Thoracic aorta (tissue), 2 donors: ENCODE results near the gene PDHX. TPM values are rescaled to one million over a fixed set of nuclear protein-coding genes. Genes with fewer than 3 reads are reported as not detected.
A peak's percentile ranks its signal among the peaks of the same experiment; 100 is the strongest.
"Not testable (repeated sequence)": the region's sequence is repeated elsewhere in the genome, so short reads cannot be mapped to it uniquely, and the experiment has no call there.

ENCODE experiments used
- ATAC-seq: fragments of 150-250 bp; one replicate; pipeline ENCODE4 v1.8.0; 2017; ENCODE audit warnings: low read depth; ENCODE audit not compliant: insufficient number of reproducible peaks, low FRiP score
- DNase-seq: peaks from one replicate; pipeline ENCODE4 v3.0.0-alpha.2; 2020; ENCODE audit warnings: low spot score
- H3K27ac ChIP-seq, 2 donors: fragments of 200-600 bp; sonication (generic); 1 replicate in 1 of 2; 2 replicates in 1 of 2; pipeline ENCODE4 v1.5.1; 2016; ENCODE audit warnings: mild to moderate bottlenecking in 2 of 2, moderate library complexity in 2 of 2
- H3K27me3 ChIP-seq: fragments of 200-600 bp; sonication (generic); replicated peaks from 2 replicates; pipeline ENCODE4 v1.6.0; 2016; ENCODE audit warnings: mild to moderate bottlenecking; ENCODE audit not compliant: insufficient read depth
- H3K36me3 ChIP-seq: fragments of 200-600 bp; sonication (generic); one replicate; pipeline ENCODE4 v1.5.1; 2016
- H3K4me1 ChIP-seq, 2 donors: fragments of 200-600 bp; sonication (generic); 1 replicate in 1 of 2; 2 replicates in 1 of 2; pipeline versions ENCODE4 v1.5.1 to v1.6.0; 2016; ENCODE audit warnings: low read depth in 2 of 2, mild to moderate bottlenecking in 1 of 2; ENCODE audit not compliant: control insufficient read depth in 1 of 2
- H3K4me3 ChIP-seq: fragments of 200-600 bp; sonication (generic); 2 replicates; pipeline ENCODE4 v1.5.1; 2016; ENCODE audit warnings: mild to moderate bottlenecking
- H3K9me3 ChIP-seq: fragments of 200-600 bp; sonication (generic); 2 replicates; pipeline ENCODE4 v1.5.1; 2016
- total RNA-seq, 2 donors: library from RNA; depleted of rRNA; stranded (reverse); fragments of >200 nt; gene quantifications; one replicate each; pipeline versions ENCODE4 v1.1.0 to v1.2.3, GENCODE V29; 2016
- TF ChIP-seq, protein P1 (sequence below): fragments of 200-600 bp; sonication (generic); IDR thresholded peaks from one replicate; pipeline ENCODE4 v1.5.1; 2019; ENCODE audit warnings: antibody characterized with exemption

The PDHX gene
- total RNA-seq, 2 donors from 2014 or later = 19.8 to 27.5 TPM

DNA sequence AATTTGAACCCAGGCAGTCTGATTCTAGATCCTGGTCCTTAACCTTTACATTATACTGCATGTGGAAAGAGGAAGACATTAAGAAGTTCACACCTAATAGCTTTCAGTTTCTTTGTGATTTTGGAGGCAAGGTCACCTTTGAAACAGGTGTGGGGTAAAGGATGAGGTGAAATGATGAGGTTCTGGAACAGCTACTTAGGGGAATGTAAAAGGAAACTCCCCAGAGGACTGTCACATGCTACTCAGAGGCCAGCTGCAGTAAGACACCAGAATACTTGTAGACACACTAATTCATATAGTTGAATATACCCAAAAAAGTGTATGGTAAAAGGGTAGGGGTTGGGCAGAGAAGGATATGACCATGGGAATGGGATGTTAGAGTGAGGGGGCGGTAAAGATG is 5.6 kb upstream of the PDHX start:
- no peak overlapping the region for H3K4me3 ChIP-seq
- DNase-seq (no peak), ATAC-seq (no peak)
- no peak overlapping the region for H3K27ac ChIP-seq
- peaks cover 0 to 11% of the 10 kb centered on the region in 2 donors for H3K4me1 ChIP-seq
- TF ChIP-seq, protein P1, sequence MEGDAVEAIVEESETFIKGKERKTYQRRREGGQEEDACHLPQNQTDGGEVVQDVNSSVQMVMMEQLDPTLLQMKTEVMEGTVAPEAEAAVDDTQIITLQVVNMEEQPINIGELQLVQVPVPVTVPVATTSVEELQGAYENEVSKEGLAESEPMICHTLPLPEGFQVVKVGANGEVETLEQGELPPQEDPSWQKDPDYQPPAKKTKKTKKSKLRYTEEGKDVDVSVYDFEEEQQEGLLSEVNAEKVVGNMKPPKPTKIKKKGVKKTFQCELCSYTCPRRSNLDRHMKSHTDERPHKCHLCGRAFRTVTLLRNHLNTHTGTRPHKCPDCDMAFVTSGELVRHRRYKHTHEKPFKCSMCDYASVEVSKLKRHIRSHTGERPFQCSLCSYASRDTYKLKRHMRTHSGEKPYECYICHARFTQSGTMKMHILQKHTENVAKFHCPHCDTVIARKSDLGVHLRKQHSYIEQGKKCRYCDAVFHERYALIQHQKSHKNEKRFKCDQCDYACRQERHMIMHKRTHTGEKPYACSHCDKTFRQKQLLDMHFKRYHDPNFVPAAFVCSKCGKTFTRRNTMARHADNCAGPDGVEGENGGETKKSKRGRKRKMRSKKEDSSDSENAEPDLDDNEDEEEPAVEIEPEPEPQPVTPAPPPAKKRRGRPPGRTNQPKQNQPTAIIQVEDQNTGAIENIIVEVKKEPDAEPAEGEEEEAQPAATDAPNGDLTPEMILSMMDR = no peak
- H3K36me3 ChIP-seq = no peaks in the 10 kb centered on the region
- H3K27me3 ChIP-seq = no peaks in the 10 kb centered on the region
- no peaks in the 10 kb centered on the region for H3K9me3 ChIP-seq

DNA sequence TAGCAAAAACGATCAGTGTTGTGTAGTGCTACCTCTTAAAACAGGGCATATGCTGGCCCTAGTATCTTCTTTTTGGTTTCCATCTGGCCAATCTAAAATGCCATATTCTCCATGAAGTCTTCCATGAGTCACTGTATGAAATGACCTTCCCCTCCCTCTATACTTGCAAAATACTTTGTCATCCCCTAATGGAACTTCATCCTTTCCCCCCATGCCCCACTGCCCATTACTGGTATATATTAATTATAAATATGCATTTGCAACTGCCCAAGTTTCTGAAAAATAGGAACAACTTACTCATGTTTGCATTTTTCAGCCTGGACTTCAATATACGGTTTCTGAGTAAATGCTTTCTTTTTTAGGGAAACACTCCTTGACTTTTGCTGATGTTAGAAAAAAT is 4.7 kb upstream of the PDHX start:
- Histone ChIP-seq H3K4me1 (peaks cover 0 to 11% of the 10 kb centered on the region in 2 donors), H3K27me3 (no peaks in the 10 kb centered on the region), H3K4me3 (no peak overlapping the region), H3K9me3 (no peaks in the 10 kb centered on the region), H3K27ac (no peak overlapping the region), H3K36me3 (no peaks in the 10 kb centered on the region)
- TF ChIP-seq, protein P1 = no peak
- no peak for DNase-seq
- ATAC-seq = no peak

DNA sequence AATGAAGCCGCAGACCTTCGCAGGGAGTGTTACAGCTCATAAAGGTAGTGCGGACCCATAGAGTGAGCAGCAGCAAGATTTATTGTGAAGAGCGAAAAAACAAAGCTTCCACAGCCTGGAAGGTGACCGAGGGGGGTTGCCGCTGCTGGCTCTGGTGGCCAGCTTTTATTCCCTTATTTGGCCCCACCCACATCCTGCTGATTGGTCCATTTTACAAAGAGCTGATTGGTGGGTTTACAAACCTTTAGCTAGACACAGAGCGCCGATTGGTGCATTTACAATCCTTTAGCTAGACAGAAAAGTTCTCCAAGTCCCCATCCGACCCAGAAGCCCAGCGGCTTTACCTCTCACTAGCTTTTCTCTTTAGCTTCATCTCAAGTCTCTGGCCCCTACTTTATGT is 2.9 kb upstream of the PDHX start:
- not testable (repeated sequence) for DNase-seq, H3K4me3 ChIP-seq, ATAC-seq, H3K27ac ChIP-seq, H3K36me3 ChIP-seq, H3K27me3 ChIP-seq, H3K9me3 ChIP-seq
- H3K4me1 ChIP-seq = peaks cover 9 to 27% of the 10 kb centered on the region in 2 donors

DNA sequence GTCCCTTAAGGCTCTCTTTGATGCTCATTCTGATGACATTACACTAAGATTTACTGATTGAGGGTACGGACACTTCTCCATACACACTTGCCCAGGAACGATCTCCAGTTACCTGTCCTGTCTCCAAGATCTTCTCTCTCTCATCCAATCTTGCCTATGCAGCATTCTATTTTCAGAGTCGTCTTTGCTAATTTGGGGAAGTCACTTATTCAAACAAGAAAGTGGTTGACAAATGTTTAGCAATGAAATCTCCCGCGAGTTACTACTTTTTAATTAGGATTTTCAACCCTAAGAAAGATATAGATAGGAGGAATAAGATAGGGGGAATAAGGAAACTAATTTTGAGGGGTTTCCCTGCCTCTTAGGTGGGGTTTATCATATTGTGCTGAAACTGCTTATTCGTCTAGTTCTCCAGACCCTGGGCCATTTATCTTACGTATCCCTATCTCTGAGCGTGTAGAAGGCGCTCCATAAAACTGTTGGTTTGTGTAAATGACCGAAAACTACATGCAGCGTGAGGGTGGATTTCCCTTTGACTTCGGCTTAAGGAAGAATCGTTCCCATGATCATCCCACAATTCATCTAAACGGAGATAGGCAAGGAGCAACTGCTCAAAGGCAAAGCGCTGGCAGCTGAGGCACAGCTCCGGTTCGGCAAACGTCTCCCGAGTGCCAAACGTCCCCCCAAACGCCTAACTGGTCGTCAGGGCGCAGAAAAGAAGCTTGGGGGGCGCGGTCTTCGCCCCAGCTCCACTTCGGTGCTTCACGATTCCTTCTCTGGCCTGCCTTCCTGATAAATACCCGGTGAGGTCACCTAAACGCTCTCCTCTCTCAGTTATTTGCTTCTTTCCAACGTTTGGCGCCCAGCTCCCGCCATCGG is 1.0 kb upstream of the PDHX start:
- no peak for DNase-seq
- Histone ChIP-seq H3K27me3 (no peaks in the 10 kb centered on the region), H3K9me3 (no peaks in the 10 kb centered on the region), H3K27ac (peak overlapping the region; percentile 92 to 95), H3K4me3 (peak overlapping the region; percentile 97), H3K36me3 (no peaks in the 10 kb centered on the region), H3K4me1 (peaks cover 9 to 32% of the 10 kb centered on the region in 2 donors)
- TF ChIP-seq, protein P1 = no peak
- ATAC-seq = no peak

DNA sequence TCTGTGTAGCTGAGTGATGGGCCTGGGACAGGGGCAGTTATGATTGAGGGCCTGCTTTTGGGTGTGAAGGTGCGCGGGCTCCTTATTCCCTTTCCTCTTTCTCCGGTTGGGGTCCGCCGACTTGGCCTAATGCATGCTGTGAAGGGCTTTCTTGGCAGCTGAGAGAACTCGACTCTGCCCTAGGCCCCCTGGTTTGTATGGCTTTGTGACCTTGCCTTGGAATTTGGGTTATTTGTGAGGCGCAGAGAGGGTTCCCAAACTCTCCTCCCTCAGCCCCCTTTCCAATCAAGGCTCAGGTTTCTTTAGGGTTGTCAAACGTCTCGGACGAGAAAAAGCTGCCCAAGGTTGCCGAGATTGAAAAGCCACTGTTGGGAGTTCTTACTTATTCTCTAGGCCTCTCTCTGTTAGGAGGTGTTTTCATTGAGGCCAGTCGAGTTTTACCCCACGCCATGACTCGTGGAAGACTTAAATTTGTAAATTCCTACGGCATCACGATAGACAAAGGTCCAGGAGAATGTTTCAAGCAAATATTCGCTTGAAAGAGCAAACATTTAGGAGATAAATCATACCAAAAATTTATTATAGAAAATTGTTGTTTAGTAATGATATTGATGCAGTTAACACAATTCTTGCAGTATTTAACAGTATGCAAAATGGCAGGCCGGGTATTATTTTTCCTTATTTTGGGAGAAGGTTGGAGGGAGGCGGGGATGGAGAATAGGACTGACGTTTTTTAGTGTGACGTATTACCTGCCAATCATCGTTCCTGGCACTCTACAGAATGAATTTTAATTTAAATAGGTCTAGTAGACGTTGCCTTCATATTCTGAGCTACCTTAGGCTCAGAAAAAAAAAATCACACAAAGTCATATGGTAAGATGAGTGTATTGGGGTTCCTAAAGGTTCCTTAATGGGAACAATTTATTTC is 689 bp downstream of the PDHX start:
- Histone ChIP-seq H3K36me3 (no peaks in the 10 kb centered on the region), H3K4me1 (peaks cover 9 to 32% of the 10 kb centered on the region in 2 donors), H3K27ac (peak overlapping the region; percentile 92 to 95), H3K9me3 (no peaks in the 10 kb centered on the region), H3K27me3 (no peaks in the 10 kb centered on the region), H3K4me3 (peak overlapping the region; percentile 97)
- peak; percentile 7 for ATAC-seq
- no peak for DNase-seq
- TF ChIP-seq, protein P1 = no peak
